Right lobe of liver (tissue), 4 donors: ENCODE measurements around the gene GOLT1A.

Source experiments
- POLR2A ChIP-seq: fragments of 450-650 bp; IDR thresholded peaks from one replicate; pipeline ENCODE4 v1.6.1; 2017; ENCODE audit warnings: antibody characterized with exemption, mild to moderate bottlenecking
- TF ChIP-seq, protein P1 (sequence below), 4 donors: fragments of 200-600 bp in 3 of 4; fragments of 450-650 bp in 1 of 4; IDR thresholded peaks; one replicate each; pipeline versions ENCODE4 v1.5.1 to v1.8.0; 2016 to 2022; ENCODE audit warnings: antibody characterized with exemption in 4 of 4, mild to moderate bottlenecking in 2 of 4
- donor health status: DM: no; HTN: no; CAD: no.
- donor health status: DM: no; HTN: no; CAD: no.
- donor health status: DM: no; HTN: yes; CAD: no.

DNA sequence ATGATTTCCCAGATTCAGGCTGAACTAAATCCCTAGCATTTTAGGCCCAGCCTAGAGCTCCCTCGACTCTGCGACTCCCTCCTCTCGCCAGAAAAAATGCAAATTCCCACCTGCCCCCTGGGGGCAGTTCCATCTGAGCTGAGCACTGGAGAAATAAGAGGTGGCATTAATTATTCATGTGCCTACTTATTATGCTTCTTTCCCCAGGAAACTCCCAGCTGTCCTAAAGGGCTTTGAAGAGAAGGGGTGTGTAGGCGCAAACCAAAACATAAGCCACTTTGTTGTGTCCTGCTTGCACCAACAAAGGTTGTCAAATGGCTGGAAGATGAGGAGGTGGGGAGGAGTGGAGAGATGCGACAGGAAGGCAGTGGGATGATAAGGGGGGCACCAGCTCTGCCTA lies 41.4 kb upstream of the GOLT1A start:
- no peak for TF ChIP-seq POLR2A
- TF ChIP-seq, protein P1, sequence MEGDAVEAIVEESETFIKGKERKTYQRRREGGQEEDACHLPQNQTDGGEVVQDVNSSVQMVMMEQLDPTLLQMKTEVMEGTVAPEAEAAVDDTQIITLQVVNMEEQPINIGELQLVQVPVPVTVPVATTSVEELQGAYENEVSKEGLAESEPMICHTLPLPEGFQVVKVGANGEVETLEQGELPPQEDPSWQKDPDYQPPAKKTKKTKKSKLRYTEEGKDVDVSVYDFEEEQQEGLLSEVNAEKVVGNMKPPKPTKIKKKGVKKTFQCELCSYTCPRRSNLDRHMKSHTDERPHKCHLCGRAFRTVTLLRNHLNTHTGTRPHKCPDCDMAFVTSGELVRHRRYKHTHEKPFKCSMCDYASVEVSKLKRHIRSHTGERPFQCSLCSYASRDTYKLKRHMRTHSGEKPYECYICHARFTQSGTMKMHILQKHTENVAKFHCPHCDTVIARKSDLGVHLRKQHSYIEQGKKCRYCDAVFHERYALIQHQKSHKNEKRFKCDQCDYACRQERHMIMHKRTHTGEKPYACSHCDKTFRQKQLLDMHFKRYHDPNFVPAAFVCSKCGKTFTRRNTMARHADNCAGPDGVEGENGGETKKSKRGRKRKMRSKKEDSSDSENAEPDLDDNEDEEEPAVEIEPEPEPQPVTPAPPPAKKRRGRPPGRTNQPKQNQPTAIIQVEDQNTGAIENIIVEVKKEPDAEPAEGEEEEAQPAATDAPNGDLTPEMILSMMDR (IDR thresholded peaks at IDR 0.05): no peak
